ENCODE data around the gene ZGPAT. TPM values are rescaled to one million over a fixed set of nuclear protein-coding genes. Genes with fewer than 3 reads are reported as not detected.
A peak's percentile ranks its signal among the peaks of the same experiment; 100 is the strongest.

ZGPAT gene
- total and polyA plus RNA-seq, 2 of the 13 experiments (the other 11 are each of a cell fraction or from before 2014, with no cell fraction given), result 23.0 to 41.9 TPM

GRCh38 chr20:63739130-63740069 lies 31.6 kb downstream of the ZGPAT start, which contains the start of gene SLC2A4RG (continued):
- TF ChIP-seq, protein P1, sequence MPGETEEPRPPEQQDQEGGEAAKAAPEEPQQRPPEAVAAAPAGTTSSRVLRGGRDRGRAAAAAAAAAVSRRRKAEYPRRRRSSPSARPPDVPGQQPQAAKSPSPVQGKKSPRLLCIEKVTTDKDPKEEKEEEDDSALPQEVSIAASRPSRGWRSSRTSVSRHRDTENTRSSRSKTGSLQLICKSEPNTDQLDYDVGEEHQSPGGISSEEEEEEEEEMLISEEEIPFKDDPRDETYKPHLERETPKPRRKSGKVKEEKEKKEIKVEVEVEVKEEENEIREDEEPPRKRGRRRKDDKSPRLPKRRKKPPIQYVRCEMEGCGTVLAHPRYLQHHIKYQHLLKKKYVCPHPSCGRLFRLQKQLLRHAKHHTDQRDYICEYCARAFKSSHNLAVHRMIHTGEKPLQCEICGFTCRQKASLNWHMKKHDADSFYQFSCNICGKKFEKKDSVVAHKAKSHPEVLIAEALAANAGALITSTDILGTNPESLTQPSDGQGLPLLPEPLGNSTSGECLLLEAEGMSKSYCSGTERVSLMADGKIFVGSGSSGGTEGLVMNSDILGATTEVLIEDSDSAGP (CRISPR knock-in tag; IDR thresholded peaks at IDR 0.05; ENCODE audit: borderline replicate concordance), result 0 out of 2 replicates have a peak, but pooled peaks have one; percentile 13
- TF ChIP-seq KMT2B (CRISPR knock-in tag; IDR thresholded peaks at IDR 0.05) (no peak; the same call in 1 of the 2 replicates), KLF9 (CRISPR knock-in tag; IDR thresholded peaks at IDR 0.05; ENCODE audit: low read depth) (no peak), SRY (CRISPR knock-in tag; IDR thresholded peaks at IDR 0.05) (peak; percentile 66; the same call in 1 of the 2 replicates), GTF2F1 (IDR thresholded peaks at IDR 0.05; ENCODE audit: low read length) (no peak), PAF1 (CRISPR knock-in tag; IDR thresholded peaks at IDR 0.05) (no peak; the same call in 1 of the 2 replicates), SP1 (IDR thresholded peaks at IDR 0.05) (no peak), SP1 (CRISPR knock-in tag; IDR thresholded peaks at IDR 0.05) (peak; percentile 68), ZNF180 (CRISPR knock-in tag; IDR thresholded peaks at IDR 0.05; ENCODE audit: borderline replicate concordance, low read depth) (0 out of 2 replicates have a peak, but pooled peaks have one; percentile 80), ZFAT (CRISPR knock-in tag; conservative IDR thresholded peaks at IDR 0.05) (peak; percentile 58; the same call in 1 of the 2 replicates), MIXL1 (CRISPR knock-in tag; IDR thresholded peaks at IDR 0.05) (peak; percentile 46), ZSCAN12 (CRISPR knock-in tag; IDR thresholded peaks at IDR 0.05) (no peak; the same call in 1 of the 2 replicates), ZNF350 (CRISPR knock-in tag; IDR thresholded peaks at IDR 0.05; ENCODE audit: borderline replicate concordance, low read depth) (peak; percentile 95), ZBTB38 (CRISPR knock-in tag; IDR thresholded peaks at IDR 0.05) (peak; percentile 65), ZNF569 (CRISPR knock-in tag; IDR thresholded peaks at IDR 0.05; ENCODE audit: borderline replicate concordance) (peak; percentile 91; the same call in 1 of the 2 replicates), SNAPC4 (CRISPR knock-in tag; IDR thresholded peaks at IDR 0.05) (no peak), GATAD1 (CRISPR knock-in tag; IDR thresholded peaks at IDR 0.05) (no peak), SKI (IDR thresholded peaks at IDR 0.05; ENCODE audit: partially characterized antibody) (peak; percentile 94), ZNF703 (CRISPR knock-in tag; IDR thresholded peaks at IDR 0.05; ENCODE audit: borderline replicate concordance) (no peak; the same call in 1 of the 2 replicates)
- TF ChIP-seq, protein P2, sequence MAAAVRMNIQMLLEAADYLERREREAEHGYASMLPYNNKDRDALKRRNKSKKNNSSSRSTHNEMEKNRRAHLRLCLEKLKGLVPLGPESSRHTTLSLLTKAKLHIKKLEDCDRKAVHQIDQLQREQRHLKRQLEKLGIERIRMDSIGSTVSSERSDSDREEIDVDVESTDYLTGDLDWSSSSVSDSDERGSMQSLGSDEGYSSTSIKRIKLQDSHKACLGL (CRISPR knock-in tag; IDR thresholded peaks at IDR 0.05), result no peak
- TF ChIP-seq, protein P3, sequence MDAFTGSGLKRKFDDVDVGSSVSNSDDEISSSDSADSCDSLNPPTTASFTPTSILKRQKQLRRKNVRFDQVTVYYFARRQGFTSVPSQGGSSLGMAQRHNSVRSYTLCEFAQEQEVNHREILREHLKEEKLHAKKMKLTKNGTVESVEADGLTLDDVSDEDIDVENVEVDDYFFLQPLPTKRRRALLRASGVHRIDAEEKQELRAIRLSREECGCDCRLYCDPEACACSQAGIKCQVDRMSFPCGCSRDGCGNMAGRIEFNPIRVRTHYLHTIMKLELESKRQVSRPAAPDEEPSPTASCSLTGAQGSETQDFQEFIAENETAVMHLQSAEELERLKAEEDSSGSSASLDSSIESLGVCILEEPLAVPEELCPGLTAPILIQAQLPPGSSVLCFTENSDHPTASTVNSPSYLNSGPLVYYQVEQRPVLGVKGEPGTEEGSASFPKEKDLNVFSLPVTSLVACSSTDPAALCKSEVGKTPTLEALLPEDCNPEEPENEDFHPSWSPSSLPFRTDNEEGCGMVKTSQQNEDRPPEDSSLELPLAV (CRISPR knock-in tag; conservative IDR thresholded peaks at IDR 0.05; ENCODE audit: low read depth), result no peak; the same call in 1 of the 2 replicates
